ENCODE data around the gene SORCS2.

Gene SORCS2

GRCh38 chr4:7652006-7652405 lies 459.7 kb downstream of the SORCS2 start:
- no peak overlapping the region for H3K4me3 ChIP-seq (ENCODE audit: insufficient read length, low read depth)
- peak overlapping the region; percentile 65 for H3K9ac ChIP-seq (ENCODE audit: insufficient read length, low read depth)
- peaks cover 59% of the 10 kb centered on the region for H3K4me1 ChIP-seq (ENCODE audit: insufficient read depth, insufficient read length)
- H3K9me3 ChIP-seq (ENCODE audit: insufficient read depth, low read length), result no peaks in the 10 kb centered on the region
- H3K36me3 ChIP-seq (ENCODE audit: insufficient read depth, insufficient read length, low read length), result no peaks in the 10 kb centered on the region
- H3K27me3 ChIP-seq (ENCODE audit: insufficient read depth, insufficient read length), result no peaks in the 10 kb centered on the region
- no peak for DNase-seq (ENCODE audit: low read depth, low spot score)
- TF ChIP-seq SUZ12 (IDR thresholded peaks at IDR 0.05; ENCODE audit: extremely low read depth, insufficient read depth, insufficient read length) (no peak), YY1 (IDR thresholded peaks at IDR 0.05; ENCODE audit: insufficient read depth, insufficient read length) (no peak), ZNF274 (IDR thresholded peaks at IDR 0.05; ENCODE audit: low read depth, low read length) (no peak)

- Histone ChIP-seq H3K36me3 (ENCODE audit: insufficient read depth, insufficient read length, low read length) (no peaks in the 10 kb centered on the region), H3K27me3 (ENCODE audit: insufficient read depth, insufficient read length) (no peaks in the 10 kb centered on the region), H3K9ac (ENCODE audit: insufficient read length, low read depth) (no peak overlapping the region), H3K9me3 (ENCODE audit: insufficient read depth, low read length) (no peaks in the 10 kb centered on the region), H3K4me1 (ENCODE audit: insufficient read depth, insufficient read length) (peaks cover 59% of the 10 kb centered on the region), H3K4me3 (ENCODE audit: insufficient read length, low read depth) (no peak overlapping the region)
- DNase-seq (ENCODE audit: low read depth, low spot score), result no peak
- TF ChIP-seq YY1 (IDR thresholded peaks at IDR 0.05; ENCODE audit: insufficient read depth, insufficient read length) (no peak), ZNF274 (IDR thresholded peaks at IDR 0.05; ENCODE audit: low read depth, low read length) (no peak), SUZ12 (IDR thresholded peaks at IDR 0.05; ENCODE audit: extremely low read depth, insufficient read depth, insufficient read length) (no peak)
These were observed 460.1 kb downstream of the SORCS2 start for GRCh38 chr4:7652451-7652881.

- Histone ChIP-seq H3K27me3 (ENCODE audit: insufficient read depth, insufficient read length) (no peaks in the 10 kb centered on the region), H3K9ac (ENCODE audit: insufficient read length, low read depth) (peak overlapping the region; percentile 13), H3K9me3 (ENCODE audit: insufficient read depth, low read length) (no peaks in the 10 kb centered on the region), H3K36me3 (ENCODE audit: insufficient read depth, insufficient read length, low read length) (no peaks in the 10 kb centered on the region), H3K4me3 (ENCODE audit: insufficient read length, low read depth) (no peak overlapping the region), H3K4me1 (ENCODE audit: insufficient read depth, insufficient read length) (peaks cover 59% of the 10 kb centered on the region)
- TF ChIP-seq ZNF274 (IDR thresholded peaks at IDR 0.05; ENCODE audit: low read depth, low read length) (no peak), YY1 (IDR thresholded peaks at IDR 0.05; ENCODE audit: insufficient read depth, insufficient read length) (no peak), SUZ12 (IDR thresholded peaks at IDR 0.05; ENCODE audit: extremely low read depth, insufficient read depth, insufficient read length) (no peak)
- no peak for DNase-seq (ENCODE audit: low read depth, low spot score)
These were observed 460.6 kb downstream of the SORCS2 start for GRCh38 chr4:7652906-7653305.

- no peak for TF ChIP-seq ZNF274 (IDR thresholded peaks at IDR 0.05; ENCODE audit: low read depth, low read length)
- no peak for TF ChIP-seq YY1 (IDR thresholded peaks at IDR 0.05; ENCODE audit: insufficient read depth, insufficient read length)
- TF ChIP-seq SUZ12 (IDR thresholded peaks at IDR 0.05; ENCODE audit: extremely low read depth, insufficient read depth, insufficient read length), result no peak
- Histone ChIP-seq H3K27me3 (ENCODE audit: insufficient read depth, insufficient read length) (no peaks in the 10 kb centered on the region), H3K9me3 (ENCODE audit: insufficient read depth, low read length) (no peaks in the 10 kb centered on the region), H3K9ac (ENCODE audit: insufficient read length, low read depth) (no peak overlapping the region), H3K36me3 (ENCODE audit: insufficient read depth, insufficient read length, low read length) (no peaks in the 10 kb centered on the region), H3K4me1 (ENCODE audit: insufficient read depth, insufficient read length) (peaks cover 59% of the 10 kb centered on the region), H3K4me3 (ENCODE audit: insufficient read length, low read depth) (no peak overlapping the region)
- no peak for DNase-seq (ENCODE audit: low read depth, low spot score)
These were observed 461.4 kb downstream of the SORCS2 start for GRCh38 chr4:7653510-7654369.

- Histone ChIP-seq H3K9ac (ENCODE audit: insufficient read length, low read depth) (peak overlapping the region; percentile 46), H3K9me3 (ENCODE audit: insufficient read depth, low read length) (no peaks in the 10 kb centered on the region), H3K27me3 (ENCODE audit: insufficient read depth, insufficient read length) (no peaks in the 10 kb centered on the region), H3K4me3 (ENCODE audit: insufficient read length, low read depth) (no peak overlapping the region), H3K4me1 (ENCODE audit: insufficient read depth, insufficient read length) (peaks cover 51% of the 10 kb centered on the region), H3K36me3 (ENCODE audit: insufficient read depth, insufficient read length, low read length) (no peaks in the 10 kb centered on the region)
- no peak for TF ChIP-seq YY1 (IDR thresholded peaks at IDR 0.05; ENCODE audit: insufficient read depth, insufficient read length)
- TF ChIP-seq SUZ12 (IDR thresholded peaks at IDR 0.05; ENCODE audit: extremely low read depth, insufficient read depth, insufficient read length), result no peak
- no peak for TF ChIP-seq ZNF274 (IDR thresholded peaks at IDR 0.05; ENCODE audit: low read depth, low read length)
- no peak for DNase-seq (ENCODE audit: low read depth, low spot score)
These were observed 462.5 kb downstream of the SORCS2 start for GRCh38 chr4:7654550-7655445.

GRCh38 chr4:7655511-7656243 lies 463.3 kb downstream of the SORCS2 start:
- no peaks in the 10 kb centered on the region for H3K9me3 ChIP-seq (ENCODE audit: insufficient read depth, low read length)
- no peak for DNase-seq (ENCODE audit: low read depth, low spot score)
- peaks cover 46% of the 10 kb centered on the region for H3K4me1 ChIP-seq (ENCODE audit: insufficient read depth, insufficient read length)
- no peak overlapping the region for H3K4me3 ChIP-seq (ENCODE audit: insufficient read length, low read depth)
- no peaks in the 10 kb centered on the region for H3K27me3 ChIP-seq (ENCODE audit: insufficient read depth, insufficient read length)
- H3K9ac ChIP-seq (ENCODE audit: insufficient read length, low read depth), result peak overlapping the region; percentile 2
- TF ChIP-seq ZNF274 (IDR thresholded peaks at IDR 0.05; ENCODE audit: low read depth, low read length), result no peak
- TF ChIP-seq SUZ12 (IDR thresholded peaks at IDR 0.05; ENCODE audit: extremely low read depth, insufficient read depth, insufficient read length), result no peak
- no peak for TF ChIP-seq YY1 (IDR thresholded peaks at IDR 0.05; ENCODE audit: insufficient read depth, insufficient read length)
- no peaks in the 10 kb centered on the region for H3K36me3 ChIP-seq (ENCODE audit: insufficient read depth, insufficient read length, low read length)
